NCI-H2196 (cell line): ENCODE results near the gene SIL1.

Experiments
- DNase-seq: peaks from one replicate; lab custom pipeline; 2025; ENCODE audit not compliant: unreplicated experiment; lab: John Stamatoyannopoulos, UW

The SIL1 gene

GRCh38 chr5:138986186-138986800 lies 211.9 kb downstream of the SIL1 start:
- no peak for DNase-seq

DNA sequence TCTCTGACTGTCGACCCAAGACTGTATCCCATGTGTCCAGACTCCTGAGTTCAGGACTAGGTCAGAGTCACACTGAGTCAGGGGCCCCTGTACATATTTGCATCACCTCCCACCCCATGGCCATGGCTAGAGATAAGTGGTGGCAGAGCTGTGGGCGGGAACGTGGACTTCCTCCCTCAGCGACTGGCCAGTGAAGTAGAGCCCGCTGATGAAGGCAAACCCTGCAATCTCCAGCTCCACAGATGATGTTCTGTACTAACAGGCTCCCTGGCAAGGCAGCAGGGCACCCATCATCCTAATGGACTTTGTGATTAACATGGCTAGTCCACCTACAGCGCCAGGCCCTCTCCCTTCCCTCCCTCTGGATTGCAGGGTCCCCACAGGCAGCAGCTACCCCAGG lies 212.5 kb downstream of the SIL1 start:
- no peak for DNase-seq

DNA sequence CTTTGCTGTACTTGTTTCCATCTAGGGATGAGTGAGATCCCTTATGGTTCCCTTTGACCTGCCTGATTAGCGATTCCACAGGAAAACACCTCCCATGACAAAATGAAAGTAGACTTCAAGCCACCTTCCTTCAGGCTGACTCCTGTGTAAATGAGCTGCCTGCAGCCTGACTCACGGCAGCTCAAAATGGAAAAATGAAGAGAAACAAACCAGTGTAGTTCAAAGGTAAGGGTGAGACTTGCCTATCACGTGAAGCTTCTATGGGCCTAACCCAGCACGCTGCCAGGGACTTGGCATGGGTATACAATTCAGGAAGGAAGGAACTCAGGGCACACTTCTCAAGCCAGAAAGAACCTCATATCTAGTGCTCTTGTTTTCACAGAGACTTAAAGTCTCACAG lies 212.9 kb downstream of the SIL1 start:
- DNase-seq, result no peak

DNA sequence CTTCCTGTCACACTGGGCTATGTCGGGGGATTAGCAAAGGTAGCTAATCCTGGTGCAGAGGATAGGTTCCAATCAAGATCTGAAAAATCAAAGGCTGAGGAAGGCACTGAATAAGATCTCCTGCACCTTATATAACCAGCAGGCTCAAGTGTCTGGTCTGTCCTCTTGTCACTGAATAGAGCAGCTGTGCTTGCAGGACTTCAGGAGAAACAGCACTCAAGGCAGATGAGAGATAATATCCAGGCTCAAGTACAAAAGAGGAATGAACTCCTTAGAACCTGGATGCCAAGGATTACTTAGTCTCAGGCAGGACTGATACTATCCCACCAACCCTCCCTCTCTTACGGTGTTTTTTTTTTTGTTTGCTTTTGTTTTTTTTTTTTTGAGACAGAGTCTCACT lies 214.2 kb downstream of the SIL1 start:
- no peak for DNase-seq

GRCh38 chr5:138981586-138981985 lies 216.6 kb downstream of the SIL1 start:
- DNase-seq, result no peak

GRCh38 chr5:138981131-138981530 lies 217.0 kb downstream of the SIL1 start:
- no peak for DNase-seq

GRCh38 chr5:138980441-138980840 lies 217.7 kb downstream of the SIL1 start:
- DNase-seq, result no peak

DNA sequence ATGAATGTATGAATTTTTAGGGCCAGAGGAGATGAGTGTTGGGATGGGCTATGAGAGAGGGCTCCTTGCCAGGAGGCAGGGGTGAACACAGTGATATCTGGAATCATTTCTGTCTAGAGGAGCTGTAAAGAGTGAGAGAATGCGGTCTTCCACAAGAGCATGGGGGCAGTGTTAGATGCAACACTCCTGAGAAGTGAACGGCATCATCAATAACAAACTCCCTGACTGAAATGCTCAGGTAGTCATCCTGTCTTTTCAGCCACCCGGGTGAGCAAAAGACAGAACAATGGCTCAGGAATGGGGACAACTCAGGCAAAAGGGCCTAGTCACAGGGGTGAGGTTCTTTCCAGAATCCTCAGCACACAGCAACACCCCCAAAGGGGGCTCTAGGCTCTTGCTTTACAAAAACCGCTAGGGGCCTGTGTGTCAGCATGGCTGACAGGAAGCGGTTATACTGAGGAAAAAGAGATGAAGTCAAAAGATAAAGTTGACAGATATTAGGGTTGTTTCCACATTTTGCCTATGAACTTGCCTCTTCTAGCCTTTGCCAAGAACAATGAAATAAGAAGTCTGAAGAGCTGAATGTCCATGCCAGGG lies 218.4 kb downstream of the SIL1 start:
- DNase-seq, result no peak

- no peak for DNase-seq
Observed at GRCh38 chr5:138978581-138978980, 219.6 kb downstream of the SIL1 start.

GRCh38 chr5:138978080-138978479 lies 220.1 kb downstream of the SIL1 start:
- DNase-seq, result no peak

DNA sequence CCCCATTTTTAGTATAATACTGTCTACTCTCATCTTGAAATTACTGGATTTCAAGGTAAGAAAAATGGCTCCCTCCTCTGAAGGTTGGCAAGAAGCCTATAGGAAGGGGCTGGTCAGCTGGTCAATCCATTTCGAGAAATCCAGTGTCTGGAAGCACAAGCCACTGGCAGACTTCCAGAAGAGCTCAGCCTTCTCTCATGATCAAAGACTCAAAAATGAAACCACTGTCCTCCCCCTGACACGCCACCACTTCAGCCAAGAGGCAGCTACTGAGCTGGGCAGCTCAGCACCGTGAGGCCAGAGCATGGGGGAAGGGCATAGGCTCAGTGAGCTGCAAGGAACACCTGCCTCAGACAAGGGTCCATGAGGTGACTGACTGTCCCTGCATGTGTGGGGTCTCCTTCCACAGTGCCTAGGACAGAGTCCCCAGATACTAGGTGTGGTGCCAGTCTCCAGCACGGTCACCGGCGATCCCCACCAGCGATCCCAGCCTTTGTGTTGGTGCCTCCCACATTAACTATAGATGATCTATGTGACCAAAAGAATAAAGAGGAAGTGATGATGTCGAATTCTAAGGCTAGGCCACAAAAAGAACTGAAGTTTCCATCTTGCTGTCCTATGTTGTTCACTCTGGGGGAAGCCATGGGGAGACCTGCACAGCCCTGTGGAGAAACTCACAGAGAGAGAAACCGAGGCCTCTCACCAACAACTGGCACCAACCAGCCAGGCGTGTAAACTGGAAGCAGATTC lies 222.9 kb downstream of the SIL1 start:
- peak; percentile 96 for DNase-seq

DNA sequence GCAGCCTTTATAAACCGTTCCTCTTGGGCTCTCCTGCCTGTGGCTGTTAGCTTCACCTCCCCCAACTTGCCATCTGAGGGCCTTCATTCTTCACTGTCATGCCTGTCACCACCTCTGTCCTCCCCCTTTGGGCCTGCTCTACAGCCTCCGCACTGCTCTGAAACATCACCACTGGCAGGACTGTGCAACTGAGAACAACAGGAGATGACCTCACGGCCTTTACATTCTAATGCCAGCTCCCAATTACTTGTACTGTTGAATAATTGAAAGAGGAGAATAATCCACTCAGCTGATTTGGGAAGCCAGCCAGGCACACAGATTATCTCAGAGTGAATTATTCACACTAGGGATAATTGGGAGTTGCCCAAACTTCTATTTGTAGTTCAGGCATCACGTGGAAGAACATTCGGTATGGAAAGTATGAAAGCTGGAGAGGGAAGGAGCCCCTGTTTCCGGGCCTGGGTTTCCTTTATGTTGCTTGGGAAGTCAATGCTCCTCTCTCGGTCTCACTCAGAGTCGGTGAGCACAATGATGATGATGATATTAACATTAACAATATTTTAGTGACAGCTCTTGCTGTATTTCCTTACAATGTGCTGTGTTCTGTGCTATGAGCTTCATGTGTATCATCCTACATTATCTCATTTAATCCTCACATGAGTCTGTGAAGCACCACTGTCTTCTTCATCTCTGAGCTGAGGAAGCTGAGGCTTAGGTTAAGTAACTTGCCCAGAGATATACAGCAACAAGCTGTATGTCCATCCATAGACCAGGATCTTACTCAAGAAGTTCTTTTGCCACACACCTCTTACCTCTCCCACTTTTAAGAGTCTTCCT lies 223.7 kb downstream of the SIL1 start:
- peak; percentile 54 for DNase-seq

- peak; percentile 23 for DNase-seq
Observed at GRCh38 chr5:138972836-138973235, 225.3 kb downstream of the SIL1 start.

- DNase-seq, result no peak
Observed at GRCh38 chr5:138972230-138972629, 225.9 kb downstream of the SIL1 start.

GRCh38 chr5:138969323-138970002 lies 228.7 kb downstream of the SIL1 start:
- no peak for DNase-seq

DNA sequence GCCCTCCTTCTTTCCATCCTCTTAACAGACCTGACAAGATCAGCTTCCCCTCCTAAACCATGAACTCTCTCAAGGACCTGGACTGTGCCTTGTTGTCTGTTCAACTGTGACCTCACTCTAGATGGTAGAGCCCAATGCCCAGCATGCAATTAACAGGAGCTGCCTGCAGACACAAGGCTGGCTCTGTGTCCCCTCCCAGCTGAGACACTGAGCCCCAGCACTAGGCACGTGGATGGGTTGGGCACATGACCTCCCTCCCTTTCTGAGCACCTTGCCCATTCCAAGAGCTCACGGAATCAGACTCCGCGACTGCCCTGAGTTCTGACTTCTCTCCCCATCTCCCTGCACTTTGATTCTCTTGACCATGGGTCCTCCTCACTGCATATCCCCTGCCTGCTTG lies 229.6 kb downstream of the SIL1 start:
- DNase-seq, result no peak

DNA sequence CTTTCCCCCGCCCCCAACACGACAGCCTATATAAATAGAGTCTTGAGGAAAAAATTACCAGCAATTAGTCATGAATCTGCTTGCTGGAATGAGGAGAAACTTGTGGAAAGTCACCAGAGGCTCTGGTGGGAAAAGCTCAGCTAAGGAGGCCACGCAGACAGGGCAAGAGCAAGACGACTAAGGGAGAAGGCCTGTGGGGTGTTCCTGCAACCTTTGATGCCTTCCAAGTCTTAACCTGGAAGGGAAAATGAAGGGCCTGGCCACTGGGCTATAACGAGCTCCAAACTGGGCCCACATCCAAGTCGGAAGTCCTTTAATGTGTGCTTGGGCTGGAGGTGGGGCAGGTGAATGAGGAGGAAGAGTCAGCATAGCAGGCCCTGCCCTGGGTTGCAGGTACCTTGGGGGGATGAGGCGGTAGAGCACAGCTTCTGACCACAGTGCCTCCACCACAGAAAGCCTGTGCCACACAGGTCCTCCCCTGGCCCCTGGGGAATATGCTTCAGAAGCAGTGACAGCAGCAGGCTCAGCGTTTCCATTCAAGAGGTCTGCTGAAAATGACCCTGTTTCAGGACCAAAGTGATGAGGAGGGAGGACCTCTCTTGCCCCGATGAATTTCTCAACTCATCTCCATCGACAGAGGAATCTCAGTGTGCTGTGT lies 230.2 kb downstream of the SIL1 start:
- peak; percentile 86 for DNase-seq

DNA sequence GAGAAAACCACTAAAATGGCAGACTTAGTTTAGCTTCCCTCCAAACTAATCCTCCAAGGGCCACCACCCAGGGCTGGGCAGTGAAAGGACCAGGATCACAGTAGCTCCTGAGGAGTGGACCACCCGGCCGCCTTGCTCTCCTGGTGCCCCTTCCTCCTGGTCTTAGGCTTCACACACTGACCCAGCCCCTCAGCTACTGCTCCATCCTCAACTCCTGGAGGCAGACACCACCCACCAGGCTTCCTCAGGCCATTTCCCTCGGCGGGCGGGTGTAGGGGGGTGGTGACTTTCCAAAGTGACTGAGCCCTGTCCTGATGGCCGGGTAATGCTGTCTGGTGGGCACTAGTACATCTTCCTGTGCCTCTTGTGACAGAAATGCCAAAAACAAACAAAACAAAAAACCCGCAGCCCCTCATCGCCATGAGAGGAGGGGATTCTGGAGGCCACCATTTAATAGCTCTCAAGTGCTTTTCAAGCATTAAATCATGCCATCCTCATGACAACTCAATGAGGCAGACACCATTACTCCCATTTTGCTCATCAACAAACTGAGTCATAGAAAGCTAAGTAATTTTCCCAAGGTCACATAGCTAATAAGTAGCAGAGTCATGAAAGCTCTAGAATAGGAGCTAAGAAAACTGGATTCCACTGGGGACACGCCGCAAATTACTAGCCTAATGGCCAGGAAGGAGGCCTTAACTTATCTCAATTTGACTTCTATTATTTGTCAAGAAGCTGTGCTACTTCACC lies 231.8 kb downstream of the SIL1 start:
- no peak for DNase-seq

DNA sequence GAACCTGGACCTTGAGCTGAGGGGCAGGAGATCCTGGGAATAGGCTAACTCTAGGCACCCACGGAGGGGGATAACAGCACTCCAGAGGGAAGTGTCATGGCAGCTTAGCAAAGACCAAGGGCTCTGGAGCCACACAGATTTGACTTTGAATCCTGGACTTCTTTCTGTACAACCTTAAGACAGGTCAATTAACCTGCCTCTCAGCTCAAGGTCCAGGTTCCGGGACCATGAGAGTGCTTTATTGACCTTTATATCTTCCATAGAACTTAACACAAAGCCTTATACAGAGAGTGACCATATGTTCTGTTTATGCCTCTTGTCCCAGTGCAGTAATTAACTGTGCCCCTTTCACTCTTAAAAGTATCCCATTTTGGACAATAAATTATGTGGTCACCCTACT lies 232.5 kb downstream of the SIL1 start:
- no peak for DNase-seq
